Measurements from ENCODE around the gene ADGRB2. TPM values are rescaled to one million over a fixed set of nuclear protein-coding genes. Genes with fewer than 3 reads are reported as not detected.

ADGRB2 gene
- total RNA-seq, 4 donors from 2014 or later, result 0.18 to 2.1 (median 0.86) TPM

- Histone ChIP-seq H3K4me3 (no peak overlapping the region), H3K9me3 (no peaks in the 10 kb centered on the region), H3K4me1 (peaks cover 0 to 10% (median 0%) of the 10 kb centered on the region in 3 donors), H3K36me3 (no peaks in the 10 kb centered on the region), H3K27me3 (peaks cover 0 to 30% (median 0%) of the 10 kb centered on the region in 4 donors), H3K27ac (no peak overlapping the region)
- TF ChIP-seq POLR2A (IDR thresholded peaks at IDR 0.05) (no peak), CTCF (IDR thresholded peaks at IDR 0.05) (no peak)
- no peak for DNase-seq
- intact Hi-C loops (cut with DNase I), result no loop called here
- WGBS, 2 donors, result 71 to 92% methylated on average over 1 of the region's 1 CpG
Observed at GRCh38 chr1:31747304-31747703, 16.8 kb downstream of the ADGRB2 start.

DNA sequence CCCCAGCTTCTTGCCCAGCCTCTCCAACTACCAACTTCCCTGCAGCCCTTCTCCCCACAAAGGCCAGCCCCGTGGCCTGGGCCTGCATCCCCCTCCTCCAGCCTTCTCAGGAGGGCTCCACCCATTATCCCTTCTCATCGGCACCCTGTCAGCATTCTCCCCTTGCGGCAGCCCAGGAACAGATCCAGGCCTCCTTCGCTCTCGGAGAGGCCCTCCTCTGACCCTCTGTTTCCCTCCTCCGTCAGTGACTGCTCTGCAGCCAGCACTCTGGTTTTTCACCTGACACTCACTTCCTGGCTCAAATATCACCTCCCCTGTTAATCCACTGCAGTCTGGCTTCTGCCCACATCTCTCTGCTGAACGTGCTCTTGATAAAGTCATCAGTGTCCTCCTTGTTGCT, 17.5 kb downstream of the ADGRB2 start:
- no peak for TF ChIP-seq POLR2A (IDR thresholded peaks at IDR 0.05)
- TF ChIP-seq CTCF (IDR thresholded peaks at IDR 0.05), result no peak
- intact Hi-C loops (cut with DNase I), result no loop called here
- DNase-seq, result no peak
- Histone ChIP-seq H3K4me3 (no peak overlapping the region), H3K36me3 (no peaks in the 10 kb centered on the region), H3K27ac (no peak overlapping the region), H3K9me3 (no peaks in the 10 kb centered on the region), H3K4me1 (peaks cover 0 to 10% (median 0%) of the 10 kb centered on the region in 3 donors), H3K27me3 (peaks cover 0 to 24% (median 0%) of the 10 kb centered on the region in 4 donors)
- 59 to 71% methylated on average over 7 of the region's 7 CpGs for WGBS, 2 donors

DNA sequence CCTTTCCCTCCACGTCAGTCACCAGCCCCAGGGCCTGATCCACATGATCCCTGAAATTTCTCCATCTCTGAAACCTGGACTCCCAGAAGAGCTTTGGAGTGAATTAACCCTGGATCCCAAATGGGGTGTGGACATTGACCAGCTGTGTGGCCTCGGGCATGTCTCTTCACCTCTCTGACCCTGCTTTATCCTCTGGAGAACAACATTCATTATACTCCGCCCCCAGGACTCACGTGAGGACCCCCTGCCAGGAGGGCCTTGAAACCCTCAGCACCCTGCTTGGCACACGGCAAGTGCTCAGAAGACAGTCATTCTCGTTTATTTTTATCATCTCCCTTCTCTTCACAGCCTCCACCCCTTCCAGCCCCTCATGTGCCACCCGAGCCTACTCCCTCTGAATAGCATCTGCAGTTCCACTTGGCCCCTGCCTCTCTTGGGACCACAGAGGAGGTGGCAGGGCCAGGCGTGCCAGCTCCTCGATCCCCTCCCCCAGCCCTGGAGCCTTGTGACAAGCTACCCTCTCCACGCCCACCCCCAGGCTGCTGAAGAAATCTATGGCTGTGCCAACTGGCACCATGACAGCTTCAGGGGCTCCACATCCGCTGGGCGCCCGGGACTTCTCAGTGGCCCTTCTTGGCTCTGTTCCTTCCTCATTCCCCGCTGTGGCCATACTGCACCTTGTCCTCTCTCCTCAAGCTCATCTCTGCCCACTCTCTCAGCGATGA, 18.0 kb downstream of the ADGRB2 start:
- no peak for DNase-seq
- 47 to 49% methylated on average over 14 to 15 of the region's 15 CpGs for WGBS, 2 donors
- TF ChIP-seq POLR2A (IDR thresholded peaks at IDR 0.05) (no peak), CTCF (IDR thresholded peaks at IDR 0.05) (no peak)
- no peaks in the 10 kb centered on the region for H3K9me3 ChIP-seq
- peaks cover 0 to 22% (median 0%) of the 10 kb centered on the region in 4 donors for H3K27me3 ChIP-seq
- intact Hi-C loops (cut with DNase I), result no loop called here
- H3K27ac ChIP-seq, result no peak overlapping the region
- peaks cover 0 to 10% (median 0%) of the 10 kb centered on the region in 3 donors for H3K4me1 ChIP-seq
- no peak overlapping the region for H3K4me3 ChIP-seq
- no peaks in the 10 kb centered on the region for H3K36me3 ChIP-seq

- Histone ChIP-seq H3K9me3 (no peaks in the 10 kb centered on the region), H3K27ac (no peak overlapping the region), H3K27me3 (peaks cover 0 to 15% (median 0%) of the 10 kb centered on the region in 4 donors), H3K36me3 (no peaks in the 10 kb centered on the region), H3K4me3 (no peak overlapping the region), H3K4me1 (peaks cover 0 to 10% (median 0%) of the 10 kb centered on the region in 3 donors)
- 80% methylated on average over 1 of the region's 4 CpGs; no CpG with 5 or more reads in 1 of the 2 donors for WGBS, 2 donors
- intact Hi-C loops (cut with DNase I), result no loop called here
- peak in 5 of 6 experiments; percentile 60 to 80 (median 79) for TF ChIP-seq CTCF (IDR thresholded peaks at IDR 0.05)
- TF ChIP-seq POLR2A (IDR thresholded peaks at IDR 0.05), result no peak
- no peak for DNase-seq
Observed at GRCh38 chr1:31745096-31745945, 18.8 kb downstream of the ADGRB2 start.

Data from esophagus squamous epithelium (tissue), 5 donors.